HG02884 (cell line): ENCODE measurements around the gene MAFG.

Experiments used
- ATAC-seq: cut with Tn5 transposase; IDR thresholded peaks from one replicate; pipeline ENCODE4 v1.9.1; 2021; ENCODE audit warnings: mild to moderate bottlenecking, moderate library complexity; ENCODE audit not compliant: unreplicated experiment

The MAFG gene

GRCh38 chr17:81899514-81900166 is 27.9 kb downstream of the MAFG start:
- no peak for ATAC-seq

- no peak for ATAC-seq
Observed at GRCh38 chr17:81898885-81899284, 28.6 kb downstream of the MAFG start.

GRCh38 chr17:81898029-81898866 is 29.3 kb downstream of the MAFG start:
- ATAC-seq, result no peak

- no peak for ATAC-seq
Observed at GRCh38 chr17:81895400-81895799, 32.1 kb downstream of the MAFG start.

GRCh38 chr17:81891303-81891552 is 36.3 kb downstream of the MAFG start:
- peak; percentile 23 for ATAC-seq

GRCh38 chr17:81890447-81891302 is 36.9 kb downstream of the MAFG start:
- no peak for ATAC-seq

- ATAC-seq, result no peak
Observed at GRCh38 chr17:81889602-81890001, 37.9 kb downstream of the MAFG start.

- ATAC-seq, result no peak
Observed at GRCh38 chr17:81888988-81889595, 38.4 kb downstream of the MAFG start.

GRCh38 chr17:81888105-81888987 is 39.2 kb downstream of the MAFG start:
- ATAC-seq, result no peak

- ATAC-seq, result no peak
Observed at GRCh38 chr17:81885869-81886548, 41.5 kb downstream of the MAFG start.

- ATAC-seq, result no peak
Observed at GRCh38 chr17:81885454-81885853, 42.1 kb downstream of the MAFG start.

- no peak for ATAC-seq
Observed at GRCh38 chr17:81884968-81885367, 42.6 kb downstream of the MAFG start.

- no peak for ATAC-seq
Observed at GRCh38 chr17:81884520-81884919, 43.0 kb downstream of the MAFG start.

GRCh38 chr17:81879121-81879520 is 48.4 kb downstream of the MAFG start:
- no peak for ATAC-seq

GRCh38 chr17:81878294-81878693 is 49.2 kb downstream of the MAFG start:
- no peak for ATAC-seq

GRCh38 chr17:81877569-81877968 is 50.0 kb downstream of the MAFG start:
- ATAC-seq, result no peak

GRCh38 chr17:81871387-81872230 is 55.9 kb downstream of the MAFG start:
- ATAC-seq, result no peak

- ATAC-seq, result no peak
Observed at GRCh38 chr17:81870981-81871386, 56.6 kb downstream of the MAFG start, which contains the start of gene ARHGDIA. Gene ARHGDIA (minus strand): TSS chr17:81871337. CDS start chr17:81869930, 1,407 bp downstream.
